H1 (cell line): ENCODE data around the gene MEGF11. TPM values are rescaled to one million over a fixed set of nuclear protein-coding genes. Genes with fewer than 3 reads are reported as not detected.

Source experiments
- CTCF ChIA-PET: fragments of 300-600 bp; sonication (Branson Sonifier 250); formaldehyde crosslinking; loops from one replicate; lab custom pipeline; 2021; ENCODE audit not compliant: partially characterized antibody; lab: Charles Lee
- POLR2A ChIA-PET: fragments of 300-600 bp; sonication (Branson Sonifier 250); formaldehyde crosslinking; loops from one replicate; lab custom pipeline; 2021; ENCODE audit warnings: inconsistent platforms; ENCODE audit not compliant: partially characterized antibody; lab: Charles Lee
- DNase-seq, 2 experiments: peaks; one replicate each; pipeline versions ENCODE4 v3.0.0 to v3.0.0-alpha.2; 2010 to 2022; ENCODE audit warnings: low spot score in 2 of 2, low read depth in 1 of 2, mixed read lengths in 1 of 2
- FAIRE-seq: peaks from 2 replicates; lab custom pipeline; 2011; peaks lifted over from hg19 to GRCh38; lab: Jason Lieb, UNC
- H2AFZ ChIP-seq: 2 replicates; pipeline ENCODE4 v1.8.1; 2012; ENCODE audit warnings: low read length, inconsistent platforms
- H2AK5ac ChIP-seq: 2 replicates; pipeline ENCODE4 v1.6.1; 2013; ENCODE audit warnings: low read depth, low read length
- H2BK120ac ChIP-seq: replicated peaks from 2 replicates; pipeline ENCODE3; 2013; ENCODE audit warnings: low read depth, low read length, inconsistent platforms
- H2BK12ac ChIP-seq: 2 replicates; pipeline ENCODE4 v1.6.1; 2013; ENCODE audit warnings: low read depth, low read length
- H2BK15ac ChIP-seq: 2 replicates; pipeline ENCODE4 v1.6.1; 2013; ENCODE audit warnings: low read length
- H2BK20ac ChIP-seq: 2 replicates; pipeline ENCODE4 v1.6.1; 2013; ENCODE audit warnings: low read length
- H2BK5ac ChIP-seq: 2 replicates; pipeline ENCODE4 v1.6.1; 2013; ENCODE audit warnings: low read depth, low read length
- H3K14ac ChIP-seq: 2 replicates; pipeline ENCODE4 v1.6.1; 2013; ENCODE audit warnings: inconsistent platforms; ENCODE audit not compliant: insufficient read length
- H3K18ac ChIP-seq: 2 replicates; pipeline ENCODE4 v1.6.1; 2013; ENCODE audit warnings: low read length; ENCODE audit errors: extremely low read depth
- H3K23ac ChIP-seq: 2 replicates; pipeline ENCODE4 v1.6.1; 2013; ENCODE audit warnings: inconsistent platforms; ENCODE audit not compliant: insufficient read length
- H3K23me2 ChIP-seq: 2 replicates; pipeline ENCODE4 v1.6.1; 2013; ENCODE audit warnings: low read depth, low read length
- H3K27ac ChIP-seq: 2 replicates; pipeline ENCODE4 v1.6.1; 2011; ENCODE audit warnings: low read depth, low read length, inconsistent platforms
- H3K27me3 ChIP-seq, 4 experiments: replicated peaks in 1 of 4; 1 replicate in 1 of 4; 2 replicates in 3 of 4; pipeline versions ENCODE4 v1.6.1 to v1.8.1; 2011 to 2013; ENCODE audit warnings: low read length in 3 of 4, mild to moderate bottlenecking in 3 of 4, inconsistent platforms in 2 of 4, mixed read lengths in 2 of 4, moderate library complexity in 1 of 4; ENCODE audit not compliant: control insufficient read depth in 3 of 4, insufficient read depth in 3 of 4; ENCODE audit errors: extremely low read depth in 1 of 4
- H3K36me3 ChIP-seq, 4 experiments: 2 replicates each; pipeline versions ENCODE4 v1.6.1 to v1.8.1; 2011 to 2013; ENCODE audit warnings: mild to moderate bottlenecking in 4 of 4, low read length in 3 of 4, moderate library complexity in 2 of 4, control low read depth in 1 of 4, inconsistent platforms in 1 of 4; ENCODE audit not compliant: insufficient read depth in 4 of 4, control insufficient read depth in 2 of 4
- H3K4ac ChIP-seq: replicated peaks from 2 replicates; pipeline ENCODE3; 2013; ENCODE audit warnings: low read length, low read depth, mixed read lengths, inconsistent platforms; ENCODE audit not compliant: insufficient read length
- H3K4me1 ChIP-seq, 4 experiments: replicated peaks in 1 of 4; 1 replicate in 1 of 4; 2 replicates in 3 of 4; pipeline versions ENCODE4 v1.6.1 to v1.8.1; 2011 to 2013; ENCODE audit warnings: low read length in 3 of 4, inconsistent platforms in 2 of 4, mixed read lengths in 1 of 4; ENCODE audit not compliant: insufficient read depth in 4 of 4, control insufficient read depth in 3 of 4
- H3K4me2 ChIP-seq, 2 experiments: 2 replicates each; pipeline versions ENCODE4 v1.6.1 to v1.8.1; 2011 to 2013; ENCODE audit warnings: low read depth in 2 of 2, low read length in 2 of 2, control low read depth in 1 of 2, inconsistent platforms in 1 of 2, mild to moderate bottlenecking in 1 of 2; ENCODE audit not compliant: insufficient read depth in 1 of 2
- H3K4me3 ChIP-seq, 4 experiments: fragments of 200-600, 300-600 bp in 1 of 4; sonication (generic), shearing (Covaris generic), sonication (Bioruptor Twin) in 1 of 4; 2 replicates each; pipeline versions ENCODE4 v1.5.1 to v1.8.1; 2011 to 2016; ENCODE audit warnings: low read length in 4 of 4, low read depth in 3 of 4, control low read depth in 2 of 4, inconsistent platforms in 2 of 4, mild to moderate bottlenecking in 2 of 4, mixed read lengths in 1 of 4, moderate library complexity in 1 of 4; ENCODE audit not compliant: insufficient read depth in 2 of 4; ENCODE audit errors: extremely low read depth in 1 of 4
- H3K56ac ChIP-seq: replicated peaks from 2 replicates; pipeline ENCODE3; 2013; ENCODE audit warnings: low read depth, mild to moderate bottlenecking, mixed read lengths, low read length, inconsistent platforms; ENCODE audit not compliant: insufficient read length
- H3K79me1 ChIP-seq: 2 replicates; pipeline ENCODE4 v1.6.1; 2013; ENCODE audit warnings: low read depth, low read length, control low read depth
- H3K79me2 ChIP-seq, 2 experiments: 2 replicates each; pipeline versions ENCODE4 v1.6.1 to v1.8.1; 2012 to 2013; ENCODE audit warnings: low read length in 2 of 2, mild to moderate bottlenecking in 2 of 2, inconsistent platforms in 1 of 2; ENCODE audit not compliant: insufficient read depth in 2 of 2, control insufficient read depth in 1 of 2
- H3K9ac ChIP-seq, 4 experiments: replicated peaks in 1 of 4; 1 replicate in 1 of 4; 2 replicates in 3 of 4; pipeline versions ENCODE4 v1.6.1 to v1.8.1; 2011 to 2013; ENCODE audit warnings: low read depth in 3 of 4, low read length in 3 of 4, control low read depth in 2 of 4, mild to moderate bottlenecking in 2 of 4, moderate library complexity in 2 of 4, inconsistent platforms in 1 of 4; ENCODE audit errors: extremely low read depth in 1 of 4
- H3K9me3 ChIP-seq, 2 experiments: 2 replicates each; pipeline versions ENCODE4 v1.6.1 to v1.8.1; 2012 to 2013; ENCODE audit warnings: mild to moderate bottlenecking in 2 of 2, moderate library complexity in 2 of 2, control low read depth in 1 of 2, inconsistent platforms in 1 of 2, low read depth in 1 of 2, low read length in 1 of 2, mixed read lengths in 1 of 2; ENCODE audit not compliant: insufficient read depth in 2 of 2
- H4K20me1 ChIP-seq, 2 experiments: replicated peaks in 1 of 2; 2 replicates each; pipeline versions ENCODE3 to v1.8.1; 2011 to 2013; ENCODE audit warnings: inconsistent platforms in 2 of 2, low read length in 2 of 2, mild to moderate bottlenecking in 1 of 2; ENCODE audit not compliant: insufficient read depth in 2 of 2, control insufficient read depth in 1 of 2
- H4K5ac ChIP-seq: 2 replicates; pipeline ENCODE4 v1.6.1; 2013; ENCODE audit warnings: low read length, low read depth, mixed read lengths, inconsistent platforms; ENCODE audit not compliant: insufficient read length
- H4K8ac ChIP-seq: 2 replicates; pipeline ENCODE4 v1.8.0; 2013; ENCODE audit warnings: mild to moderate bottlenecking, moderate library complexity, low read length, inconsistent platforms; ENCODE audit not compliant: insufficient read depth; ENCODE audit errors: extremely low read depth
- H4K91ac ChIP-seq: replicated peaks from 2 replicates; pipeline ENCODE3; 2013; ENCODE audit warnings: low read length, mixed read lengths, inconsistent platforms; ENCODE audit not compliant: insufficient read length
- BACH1 ChIP-seq: IDR thresholded peaks from 2 replicates; pipeline ENCODE4 v1.6.1; 2012; ENCODE audit warnings: low read length, improper control_type of control experiment
- CREB1 ChIP-seq: IDR thresholded peaks from 2 replicates; pipeline ENCODE4 v1.6.1; 2012; ENCODE audit warnings: inconsistent platforms
- GABPA ChIP-seq: IDR thresholded peaks from 2 replicates; pipeline ENCODE4 v1.6.1; 2011; ENCODE audit warnings: mild to moderate bottlenecking, low read length, moderate library complexity, borderline replicate concordance; ENCODE audit not compliant: insufficient read depth
- JUND ChIP-seq: IDR thresholded peaks from 2 replicates; pipeline ENCODE4 v1.6.1; 2011; ENCODE audit warnings: mild to moderate bottlenecking, improper control_type of control experiment, low read length
- KDM4A ChIP-seq: IDR thresholded peaks from one replicate; pipeline ENCODE4 v1.7.1; 2012; ENCODE audit warnings: low read depth, mild to moderate bottlenecking, moderate library complexity, low read length, inconsistent platforms; ENCODE audit not compliant: severe bottlenecking
- KDM5A ChIP-seq: fragments of 200-600 bp; IDR thresholded peaks from 2 replicates; pipeline ENCODE4 v1.7.1; 2012; ENCODE audit warnings: mild to moderate bottlenecking, low read length, inconsistent platforms, mixed read lengths
- RBBP5 ChIP-seq: IDR thresholded peaks from 2 replicates; pipeline ENCODE4 v1.7.1; 2012; ENCODE audit warnings: low read depth, mild to moderate bottlenecking, inconsistent platforms, low read length, moderate library complexity, borderline replicate concordance
- SAP30 ChIP-seq: fragments of 300-600 bp; sonication (generic); IDR thresholded peaks from 2 replicates; pipeline ENCODE4 v1.7.1; 2012; ENCODE audit warnings: low read length, moderate library complexity, mild to moderate bottlenecking, inconsistent platforms; ENCODE audit not compliant: insufficient read depth, insufficient replicate concordance
- SP1 ChIP-seq: IDR thresholded peaks from 2 replicates; pipeline ENCODE4 v1.6.1; 2011; ENCODE audit warnings: low read depth, low read length
- SP2 ChIP-seq: IDR thresholded peaks from 2 replicates; pipeline ENCODE4 v1.6.1; 2012; ENCODE audit warnings: mild to moderate bottlenecking, low read length, inconsistent platforms
- SRF ChIP-seq: IDR thresholded peaks from 2 replicates; pipeline ENCODE4 v1.6.1; 2011; ENCODE audit warnings: mild to moderate bottlenecking, low read depth, low read length, moderate library complexity
- SUZ12 ChIP-seq: fragments of 200-600 bp; sonication (generic); IDR thresholded peaks from 2 replicates; pipeline ENCODE4 v1.6.1; 2012; ENCODE audit warnings: mild to moderate bottlenecking, inconsistent platforms, low read length, moderate library complexity, mixed read lengths
- TAF7 ChIP-seq: optimal IDR thresholded peaks from 2 replicates; pipeline ENCODE3; 2011; ENCODE audit warnings: low read depth, mild to moderate bottlenecking, inconsistent platforms, low read length, moderate library complexity, borderline replicate concordance
- TCF12 ChIP-seq: IDR thresholded peaks from 2 replicates; pipeline ENCODE4 v1.6.1; 2011; ENCODE audit warnings: low read depth, mild to moderate bottlenecking, low read length
- WGBS, 2 experiments: shearing (Covaris generic) in 1 of 2; methylation state at CpG; one replicate each; pipeline versions ENCODE4 v1.1.6 to v1.1.7; 2013 to 2015; ENCODE audit warnings: low lambda C conversion rate in 2 of 2, mixed read lengths in 2 of 2, inconsistent platforms in 1 of 2, low coverage in 1 of 2, missing lambda C conversion rate in 1 of 2; ENCODE audit not compliant: insufficient replicate concordance in 2 of 2, insufficient coverage in 1 of 2, insufficient read length in 1 of 2; ENCODE audit errors: extremely low coverage in 1 of 2, missing lambda C conversion rate in 1 of 2; 5-methylcytosine and 5-hydroxymethylcytosine counted together
- polyA plus RNA-seq, 7 experiments: library from polyadenylated mRNA; depleted of rRNA in 3 of 7; stranded (reverse) in 5 of 7; unstranded in 2 of 7; fragments of >200 nt in 5 of 7; fragments of 200-250 nt in 2 of 7; gene quantifications; 1 replicate in 5 of 7; 2 replicates in 1 of 7; 4 replicates in 1 of 7; pipeline versions ENCODE4 v1.2.1 to v1.2.3, GENCODE V29; 2011 to 2013; ENCODE audit warnings: missing spikeins in 2 of 7, mixed read lengths in 2 of 7
- total RNA-seq: library from RNA; stranded (reverse); fragmentation: NEBNext Ultra II Directional; extraction: Animal tissue kit (Norgen Biotek cat#: 25700); gene quantifications from 2 replicates; pipeline ENCODE4 v1.2.1, GENCODE V29; 2021
- TF ChIP-seq, protein P1 (sequence below): IDR thresholded peaks from 2 replicates; pipeline ENCODE4 v1.6.1; 2012; ENCODE audit warnings: inconsistent platforms

Gene MEGF11
- total and polyA plus RNA-seq, 2 of the 8 experiments (the other 6 are each of a cell fraction or from before 2014, with no cell fraction given) = 4.4 to 4.8 TPM

- Histone ChIP-seq H3K79me1 (no peaks in the 10 kb centered on the region), H2BK5ac (no peak overlapping the region)
These were observed 54.8 kb downstream of the MEGF11 start for GRCh38 chr15:66198757-66199156.

More at GRCh38 chr15:66198757-66199156, 54.8 kb downstream of the MEGF11 start:
- DNase-seq = no peak
- no peaks in the 10 kb centered on the region for H3K27me3 ChIP-seq
- no peaks in the 10 kb centered on the region for H3K4me1 ChIP-seq
- no peak overlapping the region for H3K23ac ChIP-seq
- H3K9ac ChIP-seq = no peak overlapping the region
- H3K4me3 ChIP-seq = no peak overlapping the region
- H3K56ac ChIP-seq = no peak overlapping the region
- H4K91ac ChIP-seq = no peak overlapping the region
- H2BK12ac ChIP-seq = no peak overlapping the region
- TF ChIP-seq JUND (no peak), RBBP5 (no peak), SP2 (no peak), CREB1 (no peak), TCF12 (no peak), KDM4A (no peak), SP1 (no peak), KDM5A (no peak), SRF (no peak), GABPA (no peak), BACH1 (no peak), TAF7 (no peak), SAP30 (no peak), SUZ12 (no peak)
- TF ChIP-seq, protein P1, sequence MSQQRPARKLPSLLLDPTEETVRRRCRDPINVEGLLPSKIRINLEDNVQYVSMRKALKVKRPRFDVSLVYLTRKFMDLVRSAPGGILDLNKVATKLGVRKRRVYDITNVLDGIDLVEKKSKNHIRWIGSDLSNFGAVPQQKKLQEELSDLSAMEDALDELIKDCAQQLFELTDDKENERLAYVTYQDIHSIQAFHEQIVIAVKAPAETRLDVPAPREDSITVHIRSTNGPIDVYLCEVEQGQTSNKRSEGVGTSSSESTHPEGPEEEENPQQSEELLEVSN = no peak
- WGBS, 2 experiments = 87% methylated on average over 2 of the region's 2 CpGs; no CpG with 5 or more reads in 1 of the 2 experiments
- H2BK15ac ChIP-seq = no peak overlapping the region
- H3K23me2 ChIP-seq = no peaks in the 10 kb centered on the region
- no peak overlapping the region for H2BK20ac ChIP-seq
- no peak overlapping the region for H4K5ac ChIP-seq
- H3K27ac ChIP-seq = no peak overlapping the region
- CTCF ChIA-PET = interaction anchor here (1.0 kb wide), 1 partner anchor 13 kb away, joined by 3 read pairs; no protein-coding TSS in a partner anchor
- H3K4me2 ChIP-seq = no peak overlapping the region
- no peaks in the 10 kb centered on the region for H3K79me2 ChIP-seq
- FAIRE-seq = no peak
- H3K9me3 ChIP-seq = no peaks in the 10 kb centered on the region
- H2AK5ac ChIP-seq = no peak overlapping the region
- H2AFZ ChIP-seq = no peak overlapping the region
- H3K18ac ChIP-seq = no peak overlapping the region
- H3K4ac ChIP-seq = no peak overlapping the region
- H4K20me1 ChIP-seq = no peaks in the 10 kb centered on the region
- no peak overlapping the region for H2BK120ac ChIP-seq
- POLR2A ChIA-PET = no interaction called here
- no peaks in the 10 kb centered on the region for H3K36me3 ChIP-seq
- H4K8ac ChIP-seq = no peak overlapping the region
- H3K14ac ChIP-seq = no peak overlapping the region
